Measurements from ENCODE around the gene SSTR3.

The SSTR3 gene

GRCh38 chr22:37211866-37212173, 457 bp downstream of the SSTR3 start:
- no peaks in the 10 kb centered on the region for H3K4me1 ChIP-seq (ENCODE audit: control insufficient read depth, insufficient read depth, low read length)
- H3K4me2 ChIP-seq (ENCODE audit: low read length), result no peak overlapping the region
- no peak overlapping the region for H3K4me3 ChIP-seq (ENCODE audit: low read length)
- no peaks in the 10 kb centered on the region for H3K9me3 ChIP-seq (replicated peaks; ENCODE audit: low read length)
- no peaks in the 10 kb centered on the region for H3K36me3 ChIP-seq (ENCODE audit: insufficient read depth, low read length)
- no peak overlapping the region for H3K9ac ChIP-seq (ENCODE audit: low read depth, low read length)
- peaks cover 67% of the 10 kb centered on the region for H3K27me3 ChIP-seq (ENCODE audit: control insufficient read depth, insufficient read depth, low read length)

- Histone ChIP-seq H3K4me1 (ENCODE audit: control insufficient read depth, insufficient read depth, low read length) (no peaks in the 10 kb centered on the region), H3K4me3 (ENCODE audit: low read length) (no peak overlapping the region), H3K36me3 (ENCODE audit: insufficient read depth, low read length) (no peaks in the 10 kb centered on the region), H3K9ac (ENCODE audit: low read depth, low read length) (no peak overlapping the region), H3K27me3 (ENCODE audit: control insufficient read depth, insufficient read depth, low read length) (peaks cover 63% of the 10 kb centered on the region), H3K4me2 (ENCODE audit: low read length) (no peak overlapping the region), H3K9me3 (replicated peaks; ENCODE audit: low read length) (no peaks in the 10 kb centered on the region)
These were observed 1.0 kb downstream of the SSTR3 start for GRCh38 chr22:37211075-37211865.

- Histone ChIP-seq H3K4me3 (ENCODE audit: low read length) (no peak overlapping the region), H3K4me2 (ENCODE audit: low read length) (no peak overlapping the region), H3K4me1 (ENCODE audit: control insufficient read depth, insufficient read depth, low read length) (no peaks in the 10 kb centered on the region), H3K9me3 (replicated peaks; ENCODE audit: low read length) (no peaks in the 10 kb centered on the region), H3K27me3 (ENCODE audit: control insufficient read depth, insufficient read depth, low read length) (peaks cover 57% of the 10 kb centered on the region), H3K9ac (ENCODE audit: low read depth, low read length) (no peak overlapping the region), H3K36me3 (ENCODE audit: insufficient read depth, low read length) (no peaks in the 10 kb centered on the region)
These were observed 2.1 kb downstream of the SSTR3 start for GRCh38 chr22:37210041-37210803.

- H3K9ac ChIP-seq (ENCODE audit: low read depth, low read length), result no peak overlapping the region
These were observed 3.0 kb downstream of the SSTR3 start for GRCh38 chr22:37209140-37209845.

GRCh38 chr22:37208401-37209139, 3.7 kb downstream of the SSTR3 start:
- Histone ChIP-seq H3K36me3 (ENCODE audit: insufficient read depth, low read length) (no peaks in the 10 kb centered on the region), H3K27me3 (ENCODE audit: control insufficient read depth, insufficient read depth, low read length) (peaks cover 44% of the 10 kb centered on the region)

More at GRCh38 chr22:37209140-37209845, 3.0 kb downstream of the SSTR3 start:
- Histone ChIP-seq H3K4me1 (ENCODE audit: control insufficient read depth, insufficient read depth, low read length) (no peaks in the 10 kb centered on the region), H3K36me3 (ENCODE audit: insufficient read depth, low read length) (no peaks in the 10 kb centered on the region), H3K9me3 (replicated peaks; ENCODE audit: low read length) (no peaks in the 10 kb centered on the region), H3K4me3 (ENCODE audit: low read length) (no peak overlapping the region), H3K27me3 (ENCODE audit: control insufficient read depth, insufficient read depth, low read length) (peaks cover 51% of the 10 kb centered on the region), H3K4me2 (ENCODE audit: low read length) (no peak overlapping the region)

GRCh38 chr22:37207981-37208380, 4.3 kb downstream of the SSTR3 start:
- Histone ChIP-seq H3K36me3 (ENCODE audit: insufficient read depth, low read length) (no peaks in the 10 kb centered on the region), H3K4me2 (ENCODE audit: low read length) (no peak overlapping the region), H3K27me3 (ENCODE audit: control insufficient read depth, insufficient read depth, low read length) (peaks cover 38% of the 10 kb centered on the region), H3K9me3 (replicated peaks; ENCODE audit: low read length) (no peaks in the 10 kb centered on the region), H3K4me1 (ENCODE audit: control insufficient read depth, insufficient read depth, low read length) (no peaks in the 10 kb centered on the region), H3K9ac (ENCODE audit: low read depth, low read length) (no peak overlapping the region), H3K4me3 (ENCODE audit: low read length) (no peak overlapping the region)

More at GRCh38 chr22:37208401-37209139, 3.7 kb downstream of the SSTR3 start:
- no peak overlapping the region for H3K9ac ChIP-seq (ENCODE audit: low read depth, low read length)
- H3K4me3 ChIP-seq (ENCODE audit: low read length), result no peak overlapping the region
- no peaks in the 10 kb centered on the region for H3K9me3 ChIP-seq (replicated peaks; ENCODE audit: low read length)
- H3K4me1 ChIP-seq (ENCODE audit: control insufficient read depth, insufficient read depth, low read length), result no peaks in the 10 kb centered on the region
- no peak overlapping the region for H3K4me2 ChIP-seq (ENCODE audit: low read length)

- Histone ChIP-seq H3K27me3 (ENCODE audit: control insufficient read depth, insufficient read depth, low read length) (peaks cover 31% of the 10 kb centered on the region), H3K9me3 (replicated peaks; ENCODE audit: low read length) (no peaks in the 10 kb centered on the region), H3K36me3 (ENCODE audit: insufficient read depth, low read length) (no peaks in the 10 kb centered on the region), H3K9ac (ENCODE audit: low read depth, low read length) (no peak overlapping the region), H3K4me3 (ENCODE audit: low read length) (no peak overlapping the region), H3K4me1 (ENCODE audit: control insufficient read depth, insufficient read depth, low read length) (no peaks in the 10 kb centered on the region), H3K4me2 (ENCODE audit: low read length) (no peak overlapping the region)
These were observed 5.1 kb downstream of the SSTR3 start for GRCh38 chr22:37206841-37207821.

- peaks cover 23% of the 10 kb centered on the region for H3K27me3 ChIP-seq (ENCODE audit: control insufficient read depth, insufficient read depth, low read length)
- H3K9me3 ChIP-seq (replicated peaks; ENCODE audit: low read length), result no peaks in the 10 kb centered on the region
- no peak overlapping the region for H3K4me2 ChIP-seq (ENCODE audit: low read length)
- no peak overlapping the region for H3K4me3 ChIP-seq (ENCODE audit: low read length)
- no peaks in the 10 kb centered on the region for H3K36me3 ChIP-seq (ENCODE audit: insufficient read depth, low read length)
- H3K4me1 ChIP-seq (ENCODE audit: control insufficient read depth, insufficient read depth, low read length), result no peaks in the 10 kb centered on the region
- H3K9ac ChIP-seq (ENCODE audit: low read depth, low read length), result no peak overlapping the region
These were observed 6.0 kb downstream of the SSTR3 start for GRCh38 chr22:37206118-37206840.

- Histone ChIP-seq H3K4me1 (ENCODE audit: control insufficient read depth, insufficient read depth, low read length) (no peaks in the 10 kb centered on the region), H3K9ac (ENCODE audit: low read depth, low read length) (no peak overlapping the region), H3K9me3 (replicated peaks; ENCODE audit: low read length) (no peaks in the 10 kb centered on the region), H3K27me3 (ENCODE audit: control insufficient read depth, insufficient read depth, low read length) (peaks cover 11% of the 10 kb centered on the region), H3K4me3 (ENCODE audit: low read length) (no peak overlapping the region), H3K36me3 (ENCODE audit: insufficient read depth, low read length) (no peaks in the 10 kb centered on the region), H3K4me2 (ENCODE audit: low read length) (no peak overlapping the region)
These were observed 7.2 kb downstream of the SSTR3 start for GRCh38 chr22:37205046-37205445.
